ENCODE results near the gene KDM5C. TPM values are rescaled to one million over a fixed set of nuclear protein-coding genes. Genes with fewer than 3 reads are reported as not detected.

Gene KDM5C
- total RNA-seq, 1 experiment from 2014 or later, result 89.8 TPM

DNA sequence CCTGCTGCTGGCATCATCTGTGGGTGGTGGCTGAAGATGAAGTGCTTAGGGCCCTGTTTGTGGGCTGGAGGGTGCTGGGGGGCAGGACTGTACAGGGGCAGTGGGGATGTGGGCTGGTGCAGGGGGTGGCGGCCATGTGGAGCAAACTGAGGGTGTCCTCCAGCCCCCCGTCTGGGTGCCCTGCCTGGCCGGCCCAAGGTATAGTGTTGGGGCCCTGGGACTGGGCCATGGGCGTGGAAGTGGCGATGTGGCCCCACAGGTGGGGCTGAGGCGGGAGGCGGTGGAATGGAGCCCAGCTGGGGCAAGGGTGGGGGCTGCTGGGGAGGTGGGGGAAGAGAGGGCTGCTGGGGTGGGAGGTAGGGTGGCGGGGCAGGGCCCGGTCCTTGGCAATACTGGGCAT, 9.5 kb upstream of the KDM5C start:
- no peak overlapping the region for H3K4me3 ChIP-seq (ENCODE audit: low read length)

DNA sequence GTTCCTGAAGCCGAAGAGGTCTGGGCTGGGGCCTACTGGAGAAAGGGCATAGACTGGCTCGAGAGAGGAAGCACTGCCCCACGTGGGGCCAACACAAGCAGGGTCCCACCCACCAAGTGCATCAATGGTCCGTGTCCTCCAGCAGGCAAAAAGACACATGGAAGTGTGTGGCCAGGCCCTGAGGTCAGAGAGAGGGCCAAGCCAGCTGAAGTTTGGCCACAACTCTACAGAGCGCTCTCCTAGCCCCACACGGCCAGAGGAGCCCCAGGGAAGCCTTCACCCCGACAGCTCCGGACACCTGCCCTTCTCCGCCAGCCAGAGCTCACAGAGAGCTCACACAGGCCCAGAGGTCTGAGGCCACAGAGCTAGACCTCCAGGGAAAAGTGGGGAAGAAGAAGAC, 8.5 kb upstream of the KDM5C start:
- no peak overlapping the region for H3K4me3 ChIP-seq (ENCODE audit: low read length)
- no peaks in the 10 kb centered on the region for H3K9me2 ChIP-seq (replicated peaks; ENCODE audit: low read length)
- no peaks in the 10 kb centered on the region for H3F3A ChIP-seq (ENCODE audit: low read length, unreplicated experiment)
- no peaks in the 10 kb centered on the region for H3K79me2 ChIP-seq (ENCODE audit: low read length)
- ATAC-seq (no peak), DNase-seq (no peak)
- no peaks in the 10 kb centered on the region for H3K36me3 ChIP-seq (ENCODE audit: low read depth, low read length)
- H3K4me2 ChIP-seq (ENCODE audit: low read length), result no peak overlapping the region
- H2AFZ ChIP-seq (ENCODE audit: low read length), result no peak overlapping the region
- H3K4me1 ChIP-seq (ENCODE audit: insufficient read depth, low read length), result no peaks in the 10 kb centered on the region
- POLR2A ChIA-PET (ENCODE audit: unreplicated experiment), result no interaction called here
- H3K27me3 ChIP-seq (ENCODE audit: low read length), result no peaks in the 10 kb centered on the region
- intact Hi-C loops (cut with micrococcal nuclease), result no loop called here
- no peak overlapping the region for H3K27ac ChIP-seq (ENCODE audit: low read length)
- H3K9ac ChIP-seq (ENCODE audit: low read length), result no peak overlapping the region
- CTCF ChIA-PET, result no interaction called here
- TF ChIP-seq EZH2 (IDR thresholded peaks at IDR 0.05; ENCODE audit: low read length, unreplicated experiment) (no peak), EZH2phosphoT487 (IDR thresholded peaks at IDR 0.05; ENCODE audit: borderline replicate concordance, low read length) (no peak)
- TF ChIP-seq, protein P1, sequence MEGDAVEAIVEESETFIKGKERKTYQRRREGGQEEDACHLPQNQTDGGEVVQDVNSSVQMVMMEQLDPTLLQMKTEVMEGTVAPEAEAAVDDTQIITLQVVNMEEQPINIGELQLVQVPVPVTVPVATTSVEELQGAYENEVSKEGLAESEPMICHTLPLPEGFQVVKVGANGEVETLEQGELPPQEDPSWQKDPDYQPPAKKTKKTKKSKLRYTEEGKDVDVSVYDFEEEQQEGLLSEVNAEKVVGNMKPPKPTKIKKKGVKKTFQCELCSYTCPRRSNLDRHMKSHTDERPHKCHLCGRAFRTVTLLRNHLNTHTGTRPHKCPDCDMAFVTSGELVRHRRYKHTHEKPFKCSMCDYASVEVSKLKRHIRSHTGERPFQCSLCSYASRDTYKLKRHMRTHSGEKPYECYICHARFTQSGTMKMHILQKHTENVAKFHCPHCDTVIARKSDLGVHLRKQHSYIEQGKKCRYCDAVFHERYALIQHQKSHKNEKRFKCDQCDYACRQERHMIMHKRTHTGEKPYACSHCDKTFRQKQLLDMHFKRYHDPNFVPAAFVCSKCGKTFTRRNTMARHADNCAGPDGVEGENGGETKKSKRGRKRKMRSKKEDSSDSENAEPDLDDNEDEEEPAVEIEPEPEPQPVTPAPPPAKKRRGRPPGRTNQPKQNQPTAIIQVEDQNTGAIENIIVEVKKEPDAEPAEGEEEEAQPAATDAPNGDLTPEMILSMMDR (conservative IDR thresholded peaks at IDR 0.05; ENCODE audit: low read depth, low read length), result no peak
- BruUV-seq (replicated peaks), result no TSS peak
- H4K20me1 ChIP-seq (ENCODE audit: low read length), result no peaks in the 10 kb centered on the region
- no peaks in the 10 kb centered on the region for H3K9me3 ChIP-seq (ENCODE audit: low read length)

More for the DNA sequence above, 9.5 kb upstream of the KDM5C start:
- Histone ChIP-seq H3K36me3 (ENCODE audit: low read depth, low read length) (no peaks in the 10 kb centered on the region), H3K4me1 (ENCODE audit: insufficient read depth, low read length) (no peaks in the 10 kb centered on the region), H3K9me2 (replicated peaks; ENCODE audit: low read length) (no peaks in the 10 kb centered on the region), H4K20me1 (ENCODE audit: low read length) (no peaks in the 10 kb centered on the region), H3K27me3 (ENCODE audit: low read length) (no peaks in the 10 kb centered on the region), H3K27ac (ENCODE audit: low read length) (no peak overlapping the region), H3K9ac (ENCODE audit: low read length) (no peak overlapping the region), H2AFZ (ENCODE audit: low read length) (no peak overlapping the region), H3K9me3 (ENCODE audit: low read length) (no peaks in the 10 kb centered on the region), H3F3A (ENCODE audit: low read length, unreplicated experiment) (no peaks in the 10 kb centered on the region), H3K79me2 (ENCODE audit: low read length) (no peaks in the 10 kb centered on the region), H3K4me2 (ENCODE audit: low read length) (no peak overlapping the region)
- POLR2A ChIA-PET (ENCODE audit: unreplicated experiment), result no interaction called here
- no peak for DNase-seq
- CTCF ChIA-PET, result no interaction called here
- no TSS peak for BruUV-seq (replicated peaks)
- ATAC-seq, result no peak
- intact Hi-C loops (cut with micrococcal nuclease), result no loop called here
- TF ChIP-seq EZH2 (IDR thresholded peaks at IDR 0.05; ENCODE audit: low read length, unreplicated experiment), result no peak
- TF ChIP-seq EZH2phosphoT487 (IDR thresholded peaks at IDR 0.05; ENCODE audit: borderline replicate concordance, low read length), result no peak
- TF ChIP-seq, protein P1 (conservative IDR thresholded peaks at IDR 0.05; ENCODE audit: low read depth, low read length), result no peak

DNA sequence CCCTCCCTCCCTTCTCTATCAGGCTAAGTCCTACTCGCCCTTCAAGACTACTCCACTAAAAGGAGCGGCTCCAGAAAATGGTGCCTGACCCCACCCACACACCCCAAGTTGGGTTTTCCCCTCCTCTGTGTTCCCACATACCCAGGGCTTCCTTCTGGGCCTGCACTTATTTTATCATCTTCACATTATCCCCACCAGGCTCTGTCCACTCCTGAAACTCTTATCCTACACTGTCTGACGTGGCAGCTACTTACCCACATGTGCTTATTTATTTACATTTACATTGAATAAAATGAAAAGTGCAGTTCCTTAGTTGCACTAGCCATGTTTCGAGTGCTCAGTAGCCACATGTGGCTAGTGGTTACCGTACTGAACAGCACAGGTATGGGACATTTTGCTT, 5.1 kb upstream of the KDM5C start:
- no peaks in the 10 kb centered on the region for H3K9me3 ChIP-seq (ENCODE audit: low read length)
- no peak overlapping the region for H3K9ac ChIP-seq (ENCODE audit: low read length)
- TF ChIP-seq EZH2phosphoT487 (IDR thresholded peaks at IDR 0.05; ENCODE audit: borderline replicate concordance, low read length), result no peak
- TF ChIP-seq, protein P1 (conservative IDR thresholded peaks at IDR 0.05; ENCODE audit: low read depth, low read length), result no peak
- no peaks in the 10 kb centered on the region for H3K79me2 ChIP-seq (ENCODE audit: low read length)
- intact Hi-C loops (cut with micrococcal nuclease), result no loop called here
- no peaks in the 10 kb centered on the region for H4K20me1 ChIP-seq (ENCODE audit: low read length)
- no peak overlapping the region for H2AFZ ChIP-seq (ENCODE audit: low read length)
- no peaks in the 10 kb centered on the region for H3K27me3 ChIP-seq (ENCODE audit: low read length)
- no peak for DNase-seq
- ChIA-PET CTCF (no interaction called here), POLR2A (ENCODE audit: unreplicated experiment) (no interaction called here)
- H3K4me1 ChIP-seq (ENCODE audit: insufficient read depth, low read length), result peaks cover 8% of the 10 kb centered on the region
- H3K4me3 ChIP-seq (ENCODE audit: low read length), result no peak overlapping the region
- no peaks in the 10 kb centered on the region for H3K9me2 ChIP-seq (replicated peaks; ENCODE audit: low read length)
- no peak for ATAC-seq
- H3K4me2 ChIP-seq (ENCODE audit: low read length), result no peak overlapping the region
- BruUV-seq (replicated peaks), result no TSS peak
- H3K27ac ChIP-seq (ENCODE audit: low read length), result no peak overlapping the region
- H3F3A ChIP-seq (ENCODE audit: low read length, unreplicated experiment), result no peaks in the 10 kb centered on the region
- H3K36me3 ChIP-seq (ENCODE audit: low read depth, low read length), result no peaks in the 10 kb centered on the region

All from PC-3 (cell line).